Measurements from ENCODE around the gene AUNIP. TPM values are rescaled to one million over a fixed set of nuclear protein-coding genes. Genes with fewer than 3 reads are reported as not detected.

AUNIP gene
- total and polyA plus RNA-seq, 2 donors (not counting 3 experiments of a cell fraction or from before 2014, with no cell fraction given) = 1.8 to 4.5 TPM

DNA sequence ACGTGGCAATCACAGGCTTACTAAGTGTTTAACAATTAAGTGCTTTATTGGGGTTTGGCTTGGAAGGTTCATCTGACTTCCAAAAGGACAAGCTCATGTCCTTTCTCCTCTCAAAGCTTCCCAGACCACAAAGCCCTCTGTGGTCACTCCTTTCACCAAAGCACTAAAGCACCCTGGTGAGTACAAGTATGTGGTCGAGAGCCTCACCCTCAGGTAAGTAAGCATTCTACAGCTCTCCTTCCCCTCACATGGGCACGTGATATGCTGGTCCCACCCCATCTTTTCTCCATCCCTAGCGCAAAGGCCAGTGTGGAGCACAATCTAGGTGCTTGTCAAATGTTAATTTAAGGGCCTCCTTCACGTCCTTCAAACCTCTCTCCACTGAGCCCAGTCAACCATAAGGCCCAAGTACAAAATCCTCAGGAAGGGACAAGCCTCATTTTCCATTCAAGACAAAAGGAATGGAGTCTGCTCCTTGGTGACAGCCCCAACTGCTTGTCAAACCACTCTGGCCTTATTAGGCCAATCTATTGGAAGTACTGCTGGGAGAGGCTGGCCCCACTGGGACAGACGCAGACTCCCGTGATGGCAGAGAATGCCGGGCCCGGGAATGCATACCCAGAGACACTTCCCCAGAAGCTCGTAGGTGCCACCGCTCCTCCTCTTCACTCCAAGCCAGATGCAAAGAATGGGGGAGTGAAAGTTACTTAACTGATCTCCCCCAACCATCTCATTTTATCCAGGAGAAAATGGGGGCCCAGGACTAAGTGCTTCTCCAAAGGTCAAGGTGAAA, 39.2 kb upstream of the AUNIP start:
- TF ChIP-seq POLR2AphosphoS5 (IDR thresholded peaks at IDR 0.05; ENCODE audit: insufficient read depth, low read depth, low read length) = no peak
- no peak for TF ChIP-seq EZH2 (IDR thresholded peaks at IDR 0.05; ENCODE audit: borderline replicate concordance, low read depth, low read length, severe bottlenecking)
- no peak for TF ChIP-seq FOS (IDR thresholded peaks at IDR 0.05; ENCODE audit: borderline replicate concordance, insufficient read depth, low read length)
- TF ChIP-seq POLR2A (IDR thresholded peaks at IDR 0.05; ENCODE audit: low read depth, low read length) = no peak
- TF ChIP-seq MYC (IDR thresholded peaks at IDR 0.05; ENCODE audit: low read depth, low read length) = no peak
- TF ChIP-seq, protein P1, sequence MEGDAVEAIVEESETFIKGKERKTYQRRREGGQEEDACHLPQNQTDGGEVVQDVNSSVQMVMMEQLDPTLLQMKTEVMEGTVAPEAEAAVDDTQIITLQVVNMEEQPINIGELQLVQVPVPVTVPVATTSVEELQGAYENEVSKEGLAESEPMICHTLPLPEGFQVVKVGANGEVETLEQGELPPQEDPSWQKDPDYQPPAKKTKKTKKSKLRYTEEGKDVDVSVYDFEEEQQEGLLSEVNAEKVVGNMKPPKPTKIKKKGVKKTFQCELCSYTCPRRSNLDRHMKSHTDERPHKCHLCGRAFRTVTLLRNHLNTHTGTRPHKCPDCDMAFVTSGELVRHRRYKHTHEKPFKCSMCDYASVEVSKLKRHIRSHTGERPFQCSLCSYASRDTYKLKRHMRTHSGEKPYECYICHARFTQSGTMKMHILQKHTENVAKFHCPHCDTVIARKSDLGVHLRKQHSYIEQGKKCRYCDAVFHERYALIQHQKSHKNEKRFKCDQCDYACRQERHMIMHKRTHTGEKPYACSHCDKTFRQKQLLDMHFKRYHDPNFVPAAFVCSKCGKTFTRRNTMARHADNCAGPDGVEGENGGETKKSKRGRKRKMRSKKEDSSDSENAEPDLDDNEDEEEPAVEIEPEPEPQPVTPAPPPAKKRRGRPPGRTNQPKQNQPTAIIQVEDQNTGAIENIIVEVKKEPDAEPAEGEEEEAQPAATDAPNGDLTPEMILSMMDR (IDR thresholded peaks at IDR 0.05; ENCODE audit: extremely low read depth in 1 of 2, insufficient read depth in 1 of 2, low read depth in 1 of 2, low read length in 2 of 2) = no peak
- TF ChIP-seq GATA2 (IDR thresholded peaks at IDR 0.05; ENCODE audit: insufficient read depth, insufficient read length, low read depth, low read length) = no peak
- TF ChIP-seq JUN (IDR thresholded peaks at IDR 0.05; ENCODE audit: borderline replicate concordance, insufficient read depth, insufficient read length, low read depth) = no peak
- no peak for TF ChIP-seq MAX (IDR thresholded peaks at IDR 0.05; ENCODE audit: insufficient read depth, insufficient read length)
- Histone ChIP-seq H3K79me2 (ENCODE audit: control insufficient read depth, insufficient read depth, low read length) (peaks cover 30% of the 10 kb centered on the region), H3K4me1 (ENCODE audit: control insufficient read depth, extremely low read depth, insufficient read depth, low read length) (peaks cover 20% of the 10 kb centered on the region), H3K27me3 (ENCODE audit: control insufficient read depth in 2 of 2, insufficient read depth in 2 of 2, low read length in 2 of 2) (no peaks in the 10 kb centered on the region), H3K9me1 (replicated peaks; ENCODE audit: control insufficient read depth, extremely low read depth, insufficient read depth, low read length) (no peaks in the 10 kb centered on the region), H3K27ac (ENCODE audit: insufficient read depth, low read depth, low read length) (no peak overlapping the region), H3K4me3 (replicated peaks in 1 of 3; ENCODE audit: insufficient read depth in 1 of 3, low read depth in 1 of 3, low read length in 3 of 3) (no peak overlapping the region), H2AFZ (ENCODE audit: low read depth, low read length) (no peak overlapping the region), H3K4me2 (ENCODE audit: insufficient read depth, low read length) (no peak overlapping the region), H3K9ac (replicated peaks; ENCODE audit: extremely low read depth, insufficient read depth, low read length) (no peak overlapping the region), H3K36me3 (ENCODE audit: control insufficient read depth in 2 of 2, extremely low read depth in 1 of 2, insufficient read depth in 2 of 2, low read length in 2 of 2) (peaks cover 30 to 37% of the 10 kb centered on the region in 2 experiments), H4K20me1 (replicated peaks; ENCODE audit: control insufficient read depth, extremely low read depth, insufficient read depth, low read length) (no peaks in the 10 kb centered on the region), H3K9me3 (replicated peaks; ENCODE audit: control insufficient read depth, insufficient read depth, low read length) (no peaks in the 10 kb centered on the region)
- ChIA-PET CTCF (interaction anchor here (15.3 kb wide), 1 partner anchor 99 kb away, joined by 404 read pairs; the partner anchor contains the start of gene PAFAH2), POLR2A (no interaction called here)
- no peak for DNase-seq (ENCODE audit: low read depth, low spot score)
- no peak for FAIRE-seq
- dilution Hi-C loops (cut with MboI; ENCODE audit: extremely low pct_ligation_motif_present, low sequenced_read_pairs) = loop anchor here (25.0 kb wide), 1 partner anchor 89 kb away; the partner anchor contains the start of gene PAFAH2
- BruUV-seq (replicated peaks) = no TSS peak
- intact Hi-C loops (cut with micrococcal nuclease) = no loop called here
